Thymus (tissue), 11 donors: ENCODE measurements around the gene POLK. TPM values are rescaled to one million over a fixed set of nuclear protein-coding genes. Genes with fewer than 3 reads are reported as not detected.
"Not testable (repeated sequence)": the region's sequence is repeated elsewhere in the genome, so short reads cannot be mapped to it uniquely, and the experiment has no call there.

Experiments
- DNase-seq, 9 donors: peaks; one replicate each; pipeline ENCODE4 v3.0.0-alpha.2; 2013; ENCODE audit warnings: low spot score in 9 of 9, low read depth in 6 of 9, missing footprints in 1 of 9
- H3K27ac ChIP-seq, 2 donors: one replicate each; pipeline ENCODE4 v1.5.1; 2013; ENCODE audit warnings: control low read depth in 1 of 2, low read depth in 1 of 2, low read length in 1 of 2, mild to moderate bottlenecking in 1 of 2, moderate library complexity in 1 of 2
- H3K27me3 ChIP-seq, 2 donors: one replicate each; pipeline ENCODE4 v1.5.1; 2013; ENCODE audit warnings: low read length in 1 of 2; ENCODE audit not compliant: control insufficient read depth in 2 of 2, insufficient read depth in 1 of 2
- H3K36me3 ChIP-seq, 2 donors: one replicate each; pipeline ENCODE4 v1.5.1; 2013; ENCODE audit warnings: low read length in 1 of 2, mild to moderate bottlenecking in 1 of 2, moderate library complexity in 1 of 2; ENCODE audit not compliant: control insufficient read depth in 2 of 2, insufficient read depth in 2 of 2
- H3K4me1 ChIP-seq, 2 donors: one replicate each; pipeline ENCODE4 v1.5.1; 2013; ENCODE audit warnings: low read length in 2 of 2; ENCODE audit not compliant: control insufficient read depth in 2 of 2, insufficient read depth in 2 of 2
- H3K4me3 ChIP-seq, 2 donors: one replicate each; pipeline ENCODE4 v1.5.1; 2013; ENCODE audit warnings: low read length in 2 of 2, control low read depth in 1 of 2, mild to moderate bottlenecking in 1 of 2
- H3K9me3 ChIP-seq, 2 donors: one replicate each; pipeline ENCODE4 v1.5.1; 2013; ENCODE audit warnings: low read length in 1 of 2, mild to moderate bottlenecking in 1 of 2; ENCODE audit not compliant: control insufficient read depth in 2 of 2, insufficient read depth in 1 of 2
- WGBS: extraction: QIAGEN DNeasy Blood & Tissue Kit; methylation state at CpG from one replicate; pipeline ENCODE4 v1.1.7; 2013; 5-methylcytosine and 5-hydroxymethylcytosine counted together
- polyA plus RNA-seq: library from polyadenylated mRNA; stranded (reverse); fragments of 200-250 nt; gene quantifications from one replicate; pipeline ENCODE4 v1.2.3, GENCODE V29; 2013
- total RNA-seq: library from RNA; stranded (reverse); fragments of 120-200 nt; gene quantifications from one replicate; pipeline ENCODE4 v1.2.4, GENCODE V29; 2013
- donor health status: healthy.

The POLK gene
- total and polyA plus RNA-seq, 2 donors = 10.2 to 23.1 TPM

DNA sequence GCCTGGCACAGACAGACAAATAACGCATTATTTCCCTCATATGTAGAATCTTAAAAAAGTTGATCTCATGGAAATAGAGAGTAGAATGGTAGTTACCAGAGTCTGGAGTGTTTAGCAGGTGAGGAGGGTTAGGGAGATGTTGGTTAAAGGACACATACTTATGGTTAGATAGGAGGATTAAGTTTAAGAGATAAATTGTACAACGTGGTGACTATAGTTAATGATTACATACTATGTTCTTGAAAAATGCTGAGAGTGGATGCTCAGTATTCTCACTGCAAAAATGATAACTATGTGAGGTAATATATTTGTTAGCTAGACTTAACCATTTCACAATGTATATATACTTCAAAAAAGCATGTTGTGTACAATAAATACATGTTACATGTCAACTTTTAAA is 38.2 kb upstream of the POLK start:
- H3K4me3 ChIP-seq = no peak overlapping the region
- no peaks in the 10 kb centered on the region for H3K27me3 ChIP-seq
- no peak overlapping the region for H3K27ac ChIP-seq
- DNase-seq = no peak
- no peaks in the 10 kb centered on the region for H3K4me1 ChIP-seq
- H3K9me3 ChIP-seq = peaks cover 0 to 2% of the 10 kb centered on the region in 2 donors
- WGBS = 95% methylated on average over 2 of the region's 2 CpGs
- peaks cover 0 to 3% of the 10 kb centered on the region in 2 donors for H3K36me3 ChIP-seq

DNA sequence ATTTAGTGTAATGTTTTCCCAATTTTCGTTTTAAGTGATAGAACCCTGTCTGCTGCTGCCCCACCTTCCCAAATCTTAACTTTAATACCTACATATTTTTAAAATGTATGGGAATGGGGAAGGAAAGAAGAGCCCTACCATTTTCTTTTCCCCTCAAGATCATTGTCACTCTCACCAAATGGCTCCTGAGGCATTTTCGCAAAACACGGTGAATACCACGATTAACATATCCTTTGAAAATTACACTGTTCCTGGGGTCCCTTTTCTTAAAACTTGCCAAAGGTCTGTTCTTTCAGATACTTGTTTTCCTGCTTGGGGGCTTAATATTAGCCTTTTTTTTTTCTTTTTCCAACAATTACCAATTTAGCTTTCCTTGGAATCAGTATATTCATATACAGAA is 36.3 kb upstream of the POLK start:
- no peaks in the 10 kb centered on the region for H3K36me3 ChIP-seq
- H3K4me3 ChIP-seq = no peak overlapping the region
- no peak overlapping the region for H3K27ac ChIP-seq
- no peak for DNase-seq
- WGBS = over 99% methylated on average over 4 of the region's 4 CpGs
- H3K4me1 ChIP-seq = peaks cover 0 to 2% of the 10 kb centered on the region in 2 donors
- no peaks in the 10 kb centered on the region for H3K27me3 ChIP-seq
- H3K9me3 ChIP-seq = no peaks in the 10 kb centered on the region

DNA sequence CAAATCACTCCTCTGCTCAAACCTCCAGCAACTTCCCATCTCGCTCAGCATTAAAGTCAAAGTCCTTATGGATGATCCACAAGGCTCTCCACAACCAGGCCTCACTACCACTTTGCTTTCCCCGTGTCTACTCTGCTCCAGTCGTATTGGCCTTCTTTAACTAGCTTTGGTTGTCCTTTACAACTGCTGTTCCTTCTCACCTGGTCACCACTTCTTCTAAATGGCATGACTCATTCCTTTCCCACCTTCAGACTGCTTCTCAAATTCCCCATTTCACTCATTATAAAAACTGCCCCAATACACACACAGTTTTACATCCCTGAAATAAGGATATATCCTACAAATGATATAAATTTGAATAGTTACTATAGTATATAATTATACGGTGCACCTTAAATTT is 30.7 kb upstream of the POLK start:
- H3K4me1 ChIP-seq = peaks cover 0 to 2% of the 10 kb centered on the region in 2 donors
- H3K4me3 ChIP-seq = no peak overlapping the region
- no peaks in the 10 kb centered on the region for H3K27me3 ChIP-seq
- no peaks in the 10 kb centered on the region for H3K36me3 ChIP-seq
- 98% methylated on average over 4 of the region's 4 CpGs for WGBS
- no peak overlapping the region for H3K27ac ChIP-seq
- no peak for DNase-seq
- H3K9me3 ChIP-seq = no peaks in the 10 kb centered on the region

DNA sequence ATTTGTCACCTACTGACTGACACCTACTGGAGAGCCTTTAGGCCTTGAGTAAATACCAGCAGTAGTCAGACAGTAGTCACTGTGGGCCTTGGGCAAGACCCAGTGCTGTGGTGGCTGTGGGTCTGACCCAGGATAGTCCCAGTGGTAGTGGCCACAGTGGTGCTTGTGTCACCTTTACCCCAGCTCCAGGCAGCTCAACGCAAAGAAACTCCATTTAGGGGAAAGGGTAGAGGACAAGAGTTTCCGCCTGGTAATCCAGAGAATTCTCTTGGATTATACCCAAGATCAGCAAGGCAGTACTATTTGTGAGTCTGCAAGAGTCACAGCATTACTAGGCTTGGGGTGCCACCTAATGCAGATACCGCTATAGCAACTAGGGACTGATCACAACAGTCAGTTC is 29.2 kb upstream of the POLK start:
- Histone ChIP-seq H3K4me3 (no peak overlapping the region), H3K9me3 (no peaks in the 10 kb centered on the region), H3K36me3 (no peaks in the 10 kb centered on the region), H3K27me3 (no peaks in the 10 kb centered on the region), H3K27ac (no peak overlapping the region), H3K4me1 (peaks cover 0 to 2% of the 10 kb centered on the region in 2 donors)
- 96% methylated on average over 3 of the region's 3 CpGs for WGBS
- DNase-seq = no peak

DNA sequence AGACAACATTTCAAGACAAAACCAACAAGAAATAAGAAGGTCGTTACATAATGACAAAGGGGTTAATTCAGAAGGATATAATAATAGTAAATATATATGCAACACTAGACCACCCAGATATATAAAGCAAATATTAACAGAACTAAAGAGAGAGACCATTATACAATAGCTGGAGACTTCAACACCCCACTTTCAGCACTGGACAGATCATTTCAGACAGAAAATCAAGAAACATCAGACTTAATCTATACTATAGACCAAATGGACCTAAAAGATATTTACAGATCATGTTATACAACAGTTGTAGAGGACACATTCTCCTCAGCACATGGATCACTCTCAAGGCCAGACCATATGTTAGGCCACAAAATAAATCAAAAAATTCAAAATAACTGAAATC is 27.1 kb upstream of the POLK start:
- no peak for DNase-seq
- no peaks in the 10 kb centered on the region for H3K4me1 ChIP-seq
- no peaks in the 10 kb centered on the region for H3K36me3 ChIP-seq
- no peak overlapping the region for H3K4me3 ChIP-seq
- 100% methylated on average over 1 of the region's 1 CpG for WGBS
- H3K9me3 ChIP-seq = no peaks in the 10 kb centered on the region
- H3K27me3 ChIP-seq = no peaks in the 10 kb centered on the region
- H3K27ac ChIP-seq = no peak overlapping the region

DNA sequence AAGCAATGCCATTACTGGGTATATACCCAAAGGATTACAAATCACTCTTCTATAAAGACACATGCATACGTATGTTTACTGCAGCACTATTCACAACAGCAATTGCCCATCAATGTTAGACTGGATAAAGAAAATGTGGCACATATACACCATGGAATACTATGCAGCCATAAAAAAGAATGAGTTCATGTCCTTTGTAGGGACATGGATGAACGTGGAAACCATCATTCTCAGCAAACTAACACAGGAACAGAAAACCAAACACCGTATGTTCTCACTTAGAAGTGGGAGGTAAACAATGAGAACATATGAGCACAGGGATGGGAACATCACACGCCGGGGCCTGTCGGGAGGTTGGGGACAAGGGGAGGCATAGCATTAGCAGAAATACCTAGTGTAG is 21.8 kb upstream of the POLK start:
- 99% methylated on average over 6 of the region's 6 CpGs for WGBS
- H3K36me3 ChIP-seq, H3K27me3 ChIP-seq, H3K9me3 ChIP-seq, H3K27ac ChIP-seq, H3K4me1 ChIP-seq, DNase-seq, H3K4me3 ChIP-seq: not testable (repeated sequence)

DNA sequence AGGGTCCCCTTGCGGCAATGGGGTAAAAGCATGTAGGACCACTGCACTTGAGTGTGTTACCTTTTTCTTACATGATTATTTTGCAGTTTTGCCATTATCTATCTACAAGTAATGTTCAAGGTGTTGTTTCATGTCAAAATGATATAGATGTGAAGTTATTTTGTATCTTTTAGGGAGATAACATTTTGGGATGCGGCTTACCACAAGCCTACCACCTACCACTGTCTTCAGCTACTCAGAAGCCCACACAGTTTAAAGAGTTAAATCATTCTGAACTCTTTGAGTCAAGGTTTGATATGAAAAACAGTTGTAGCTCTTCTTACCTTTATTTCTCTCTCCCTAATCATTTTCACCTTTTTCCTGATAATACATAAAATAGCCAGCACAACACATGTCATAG is 20.1 kb upstream of the POLK start:
- whole genome bisulfite sequencing = over 99% methylated on average over 2 of the region's 2 CpGs
- Histone ChIP-seq H3K4me1 (no peaks in the 10 kb centered on the region), H3K27me3 (no peaks in the 10 kb centered on the region), H3K27ac (no peak overlapping the region), H3K9me3 (peaks cover 0 to 1% of the 10 kb centered on the region in 2 donors), H3K36me3 (peaks cover 3 to 4% of the 10 kb centered on the region in 2 donors), H3K4me3 (no peak overlapping the region)
- no peak for DNase-seq

DNA sequence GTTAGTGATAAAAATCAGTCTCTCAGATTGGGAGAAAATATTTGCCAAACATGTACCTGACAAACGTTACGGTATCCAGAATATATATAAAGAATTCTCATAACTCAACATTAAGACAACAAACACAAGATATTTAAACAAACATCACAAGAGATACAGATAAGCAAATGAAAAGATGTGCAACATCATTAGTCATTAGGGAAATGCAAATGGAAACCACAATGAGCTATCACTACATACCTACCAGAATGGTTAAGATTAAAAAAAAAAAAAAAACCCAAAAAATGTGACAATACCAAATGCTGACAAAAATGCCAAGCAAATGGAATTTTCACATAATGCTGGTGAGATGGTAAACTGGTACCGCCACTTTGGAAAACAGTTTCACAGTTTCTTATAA is 15.7 kb upstream of the POLK start:
- H3K4me1 ChIP-seq = no peaks in the 10 kb centered on the region
- peaks cover 8 to 13% of the 10 kb centered on the region in 2 donors for H3K36me3 ChIP-seq
- 98% methylated on average over 3 of the region's 3 CpGs for WGBS
- H3K9me3 ChIP-seq = no peaks in the 10 kb centered on the region
- DNase-seq = no peak
- H3K4me3 ChIP-seq = no peak overlapping the region
- H3K27me3 ChIP-seq = no peaks in the 10 kb centered on the region
- no peak overlapping the region for H3K27ac ChIP-seq

DNA sequence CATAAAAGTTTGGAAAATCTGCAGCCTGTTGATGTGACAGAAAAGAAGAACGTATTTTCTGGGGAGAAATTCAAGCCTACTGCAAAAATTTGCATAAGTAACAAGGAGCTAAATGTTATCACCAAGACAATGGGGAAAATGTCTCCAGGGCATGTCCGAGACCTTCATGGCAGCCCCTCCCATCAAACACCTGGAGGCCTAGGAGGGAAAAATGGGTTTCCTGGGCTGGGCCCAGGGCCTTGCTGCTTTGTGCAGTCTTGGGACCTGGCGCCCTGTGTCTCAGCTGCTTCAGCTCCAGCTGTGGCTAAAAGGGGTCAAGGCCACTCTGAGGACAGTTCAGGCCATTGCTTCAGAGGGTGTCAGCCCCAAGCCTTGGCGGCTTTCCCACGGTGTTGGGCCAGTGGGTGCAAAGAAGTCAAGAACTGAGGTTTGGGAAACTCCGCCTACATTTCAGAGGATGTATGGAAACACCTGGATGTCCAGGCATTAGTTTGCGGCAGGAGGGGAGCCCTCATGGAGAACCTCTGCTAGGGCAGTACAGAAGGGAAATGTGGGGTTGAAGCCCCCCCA is 13.4 kb upstream of the POLK start:
- no peaks in the 10 kb centered on the region for H3K9me3 ChIP-seq
- no peak for DNase-seq
- no peaks in the 10 kb centered on the region for H3K4me1 ChIP-seq
- peaks cover 5 to 10% of the 10 kb centered on the region in 2 donors for H3K36me3 ChIP-seq
- H3K4me3 ChIP-seq = no peak overlapping the region
- no peak overlapping the region for H3K27ac ChIP-seq
- no peaks in the 10 kb centered on the region for H3K27me3 ChIP-seq
- WGBS = 98% methylated on average over 7 of the region's 7 CpGs

DNA sequence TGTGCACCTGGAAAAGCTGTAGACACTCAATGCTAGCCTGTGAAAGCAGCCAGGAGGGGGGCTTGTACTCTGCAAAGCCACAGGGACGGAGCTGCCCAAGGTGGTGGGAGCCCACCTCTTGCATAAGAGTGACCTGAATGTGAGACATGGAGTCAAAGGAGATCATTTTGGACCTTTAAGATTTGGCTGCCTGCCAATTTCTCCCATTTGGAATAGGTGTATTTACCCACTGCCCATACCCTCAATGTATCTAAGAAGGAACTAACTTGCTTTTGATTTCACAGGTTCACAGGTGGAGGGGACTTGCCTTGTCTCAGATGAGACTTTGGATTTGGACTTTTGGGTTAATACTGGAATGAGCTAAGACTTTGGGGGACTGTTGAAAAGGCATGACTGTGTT is 12.8 kb upstream of the POLK start:
- H3K9me3 ChIP-seq, H3K27me3 ChIP-seq, H3K4me3 ChIP-seq, DNase-seq, H3K4me1 ChIP-seq, H3K36me3 ChIP-seq, H3K27ac ChIP-seq: not testable (repeated sequence)
- WGBS = 98% methylated on average over 1 of the region's 1 CpG
